Parathyroid adenoma (tissue), 2 donors: ENCODE data around the gene ARID3B.

Source experiments
- H2AFZ ChIP-seq: fragments of 300-600 bp; sonication (generic); one replicate; pipeline ENCODE4 v1.7.0; 2017; ENCODE audit warnings: antibody characterized with exemption, mild to moderate bottlenecking
- H3K27ac ChIP-seq: fragments of 300-600 bp; sonication (generic); one replicate; pipeline ENCODE4 v1.7.0; 2017
- H3K27me3 ChIP-seq: fragments of 300-600 bp; sonication (generic); one replicate; pipeline ENCODE4 v1.7.0; 2017; ENCODE audit warnings: low read length; ENCODE audit not compliant: control insufficient read depth, insufficient read depth
- H3K36me3 ChIP-seq: fragments of 300-600 bp; sonication (generic); one replicate; pipeline ENCODE4 v1.7.0; 2017; ENCODE audit warnings: low read length; ENCODE audit not compliant: control insufficient read depth, insufficient read depth
- H3K4me1 ChIP-seq: fragments of 300-600 bp; sonication (generic); one replicate; pipeline ENCODE4 v1.7.0; 2017; ENCODE audit warnings: control low read depth
- H3K4me2 ChIP-seq: fragments of 300-600 bp; sonication (generic); one replicate; pipeline ENCODE4 v1.7.0; 2017; ENCODE audit warnings: low read length
- H3K4me3 ChIP-seq: fragments of 300-600 bp; sonication (generic); one replicate; pipeline ENCODE4 v1.7.0; 2017; ENCODE audit warnings: low read depth, low read length
- H3K79me2 ChIP-seq: fragments of 300-600 bp; sonication (generic); one replicate; pipeline ENCODE4 v1.7.0; 2017; ENCODE audit warnings: control low read depth
- H3K9ac ChIP-seq: fragments of 300-600 bp; sonication (generic); one replicate; pipeline ENCODE4 v1.7.0; 2017; ENCODE audit warnings: mild to moderate bottlenecking
- H3K9me3 ChIP-seq: fragments of 300-600 bp; sonication (generic); one replicate; pipeline ENCODE4 v1.7.0; 2017; ENCODE audit warnings: low read length; ENCODE audit not compliant: control insufficient read depth
- CTCF ChIP-seq: fragments of 300-600 bp; sonication (generic); IDR thresholded peaks from one replicate; pipeline ENCODE4 v1.7.0; 2017; ENCODE audit warnings: antibody characterized with exemption, mild to moderate bottlenecking
- donor health status: primary hyperparathyroidism.

Gene ARID3B

DNA sequence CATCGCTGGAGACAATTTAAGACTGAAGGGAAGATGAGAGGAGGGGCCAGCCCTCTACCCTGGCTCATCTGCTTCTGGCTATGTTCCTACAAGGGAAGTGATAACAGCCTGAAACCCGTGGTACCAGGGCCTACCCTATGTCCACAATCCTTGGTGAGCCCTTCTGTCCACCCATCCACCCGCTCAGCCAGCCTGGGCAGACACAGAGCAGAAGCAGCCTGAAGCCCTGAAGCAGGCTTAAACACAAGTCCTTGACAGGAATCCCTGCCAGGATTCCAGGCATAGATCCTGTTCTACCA lies 90.0 kb downstream of the ARID3B start:
- Histone ChIP-seq H3K9ac (no peak overlapping the region), H3K4me3 (no peak overlapping the region), H3K4me2 (no peak overlapping the region), H3K4me1 (no peaks in the 10 kb centered on the region), H3K27ac (no peak overlapping the region), H2AFZ (no peak overlapping the region), H3K9me3 (no peaks in the 10 kb centered on the region), H3K27me3 (no peaks in the 10 kb centered on the region), H3K79me2 (no peaks in the 10 kb centered on the region), H3K36me3 (no peaks in the 10 kb centered on the region)
- no peak for TF ChIP-seq CTCF

- H3K4me1 ChIP-seq, result no peaks in the 10 kb centered on the region
- no peak overlapping the region for H3K4me2 ChIP-seq
- H3K9me3 ChIP-seq, result no peaks in the 10 kb centered on the region
- no peaks in the 10 kb centered on the region for H3K36me3 ChIP-seq
- H3K27ac ChIP-seq, result no peak overlapping the region
- TF ChIP-seq CTCF, result no peak
- no peak overlapping the region for H3K4me3 ChIP-seq
- no peaks in the 10 kb centered on the region for H3K79me2 ChIP-seq
- no peak overlapping the region for H2AFZ ChIP-seq
- H3K27me3 ChIP-seq, result no peaks in the 10 kb centered on the region
- no peak overlapping the region for H3K9ac ChIP-seq
Measured at GRCh38 chr15:74631408-74631807, 90.4 kb downstream of the ARID3B start.

- Histone ChIP-seq H2AFZ (no peak overlapping the region), H3K36me3 (no peaks in the 10 kb centered on the region), H3K27ac (no peak overlapping the region), H3K27me3 (no peaks in the 10 kb centered on the region), H3K4me1 (no peaks in the 10 kb centered on the region), H3K79me2 (no peaks in the 10 kb centered on the region), H3K9me3 (no peaks in the 10 kb centered on the region), H3K4me2 (no peak overlapping the region), H3K9ac (no peak overlapping the region), H3K4me3 (no peak overlapping the region)
- TF ChIP-seq CTCF, result peak; percentile 60
Measured at GRCh38 chr15:74631935-74632560, 91.0 kb downstream of the ARID3B start.

DNA sequence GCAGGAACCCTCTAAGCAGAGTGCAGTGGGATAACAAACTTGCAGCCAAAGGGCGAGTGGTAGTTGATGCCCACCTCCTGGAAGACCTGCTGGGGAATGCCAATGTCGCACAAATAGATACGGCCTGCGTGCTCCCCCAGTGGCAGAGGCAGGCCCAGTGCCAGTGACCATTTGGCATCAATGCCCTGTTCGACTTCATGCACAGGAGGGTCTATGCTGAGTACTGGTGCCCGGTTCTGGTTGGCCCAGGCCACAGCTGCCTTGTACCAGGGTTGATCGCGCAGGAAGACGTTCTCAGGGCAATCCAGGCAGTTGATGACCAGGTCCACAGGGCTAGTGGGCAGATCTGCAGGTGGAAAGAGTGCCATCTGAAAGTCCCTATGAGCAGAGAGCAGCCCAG lies 91.6 kb downstream of the ARID3B start:
- no peaks in the 10 kb centered on the region for H3K4me1 ChIP-seq
- no peak overlapping the region for H3K4me3 ChIP-seq
- H3K36me3 ChIP-seq, result no peaks in the 10 kb centered on the region
- H3K9ac ChIP-seq, result no peak overlapping the region
- H3K9me3 ChIP-seq, result no peaks in the 10 kb centered on the region
- no peaks in the 10 kb centered on the region for H3K27me3 ChIP-seq
- H3K79me2 ChIP-seq, result no peaks in the 10 kb centered on the region
- TF ChIP-seq CTCF, result no peak
- H3K4me2 ChIP-seq, result no peak overlapping the region
- no peak overlapping the region for H3K27ac ChIP-seq
- no peak overlapping the region for H2AFZ ChIP-seq

DNA sequence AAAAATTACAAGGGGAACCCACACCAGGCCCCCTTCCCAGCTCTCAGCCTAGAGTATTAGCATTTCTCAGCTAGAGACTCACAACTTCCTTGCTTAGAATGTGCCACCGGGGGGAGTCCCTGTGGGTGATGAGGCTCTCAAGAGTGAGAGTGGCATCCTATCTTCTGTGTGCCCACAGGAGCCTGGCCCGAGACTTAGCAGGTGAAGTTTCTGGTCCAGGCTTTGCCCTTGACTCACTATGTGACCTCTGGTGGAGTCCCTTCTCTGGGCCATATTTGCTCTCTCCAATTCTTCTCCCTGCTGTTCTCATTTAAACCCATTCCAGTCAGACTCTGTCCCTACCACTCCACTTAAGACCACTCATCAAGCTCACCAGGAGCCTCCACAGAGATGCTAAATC lies 92.8 kb downstream of the ARID3B start:
- no peak for TF ChIP-seq CTCF
- no peak overlapping the region for H3K27ac ChIP-seq
- H3K9ac ChIP-seq, result no peak overlapping the region
- H3K79me2 ChIP-seq, result no peaks in the 10 kb centered on the region
- H3K4me1 ChIP-seq, result no peaks in the 10 kb centered on the region
- no peak overlapping the region for H3K4me2 ChIP-seq
- no peaks in the 10 kb centered on the region for H3K36me3 ChIP-seq
- H3K9me3 ChIP-seq, result no peaks in the 10 kb centered on the region
- no peaks in the 10 kb centered on the region for H3K27me3 ChIP-seq
- H2AFZ ChIP-seq, result no peak overlapping the region
- H3K4me3 ChIP-seq, result no peak overlapping the region
